HL-60/S4 (cell line): ENCODE results near the gene BBS9.
"Not testable (repeated sequence)": the region's sequence is repeated elsewhere in the genome, so short reads cannot be mapped to it uniquely, and the experiment has no call there.

Source experiments
- in situ Hi-C: fragments of 300-500 bp; cut with MboI; formaldehyde crosslinking; loops from 2 replicates; pipeline ENCODE4 v1.14.3; 2022; ENCODE audit warnings: low sequenced_read_pairs

The BBS9 gene

DNA sequence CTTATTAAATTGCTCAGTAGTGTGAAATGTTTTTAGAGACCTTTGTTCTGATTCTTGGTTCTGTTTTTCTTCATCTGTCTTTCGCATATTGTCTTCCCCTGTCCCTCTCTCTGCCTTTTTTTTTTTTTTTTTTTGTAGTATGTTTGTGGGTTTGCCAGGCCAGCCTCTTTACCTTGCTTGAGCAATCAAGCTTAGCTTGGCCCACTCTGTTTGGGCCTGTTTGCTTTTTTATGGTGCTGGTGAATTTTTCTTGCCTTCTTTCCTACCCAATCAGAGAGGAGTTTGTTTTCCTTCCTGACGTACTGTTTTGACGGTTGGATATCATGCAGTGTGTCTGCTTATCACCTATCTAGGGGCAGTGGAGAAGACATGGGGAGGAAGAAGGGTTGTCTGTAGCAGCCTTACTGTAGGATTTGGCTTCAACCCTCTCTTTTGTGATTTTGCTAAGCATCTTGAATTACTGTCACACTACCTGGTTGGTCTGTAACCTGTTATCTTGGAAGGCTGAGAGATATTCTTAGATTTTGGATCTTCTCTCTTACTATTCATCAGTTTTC, 64.0 kb downstream of the BBS9 start:
- in situ Hi-C loops, result no loop called here

DNA sequence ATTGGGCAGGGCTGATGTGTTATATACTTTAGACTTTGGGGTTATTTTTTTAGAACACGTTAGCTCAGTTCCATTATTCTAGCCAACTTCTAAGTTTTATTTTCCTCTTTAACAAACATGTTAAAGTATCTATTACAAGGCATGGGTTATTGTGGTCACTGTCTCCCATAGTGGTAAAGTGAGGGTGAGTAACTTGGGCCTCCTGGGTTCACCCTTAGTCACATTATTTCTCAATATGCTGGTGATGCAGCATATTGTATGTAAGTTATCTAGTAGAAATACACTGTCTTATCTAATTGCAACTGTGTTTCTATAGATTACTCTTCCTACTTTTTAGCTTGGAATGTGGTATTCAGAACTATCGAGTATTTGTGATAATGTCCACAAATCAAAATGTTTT, 65.9 kb downstream of the BBS9 start:
- in situ Hi-C loops, result no loop called here

DNA sequence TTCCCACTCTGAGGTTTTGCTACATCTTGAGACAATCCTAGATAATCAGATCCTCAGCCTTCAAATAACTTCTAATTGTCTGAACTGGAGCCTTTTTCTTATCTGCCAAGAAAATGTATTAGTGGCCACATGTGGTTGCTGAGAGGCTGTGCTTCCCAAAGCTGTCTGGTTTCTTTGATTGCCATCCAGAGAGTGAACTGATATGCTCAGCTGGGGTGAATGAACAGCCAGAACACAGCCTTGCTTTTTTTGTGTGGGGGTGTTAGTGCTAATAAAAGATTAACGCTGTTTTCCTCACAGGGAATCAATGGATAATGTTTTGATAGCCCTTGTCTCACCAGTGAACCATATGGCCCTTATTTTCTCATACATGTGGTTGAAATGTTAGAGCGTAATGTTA, 66.9 kb downstream of the BBS9 start:
- in situ Hi-C loops, result no loop called here

DNA sequence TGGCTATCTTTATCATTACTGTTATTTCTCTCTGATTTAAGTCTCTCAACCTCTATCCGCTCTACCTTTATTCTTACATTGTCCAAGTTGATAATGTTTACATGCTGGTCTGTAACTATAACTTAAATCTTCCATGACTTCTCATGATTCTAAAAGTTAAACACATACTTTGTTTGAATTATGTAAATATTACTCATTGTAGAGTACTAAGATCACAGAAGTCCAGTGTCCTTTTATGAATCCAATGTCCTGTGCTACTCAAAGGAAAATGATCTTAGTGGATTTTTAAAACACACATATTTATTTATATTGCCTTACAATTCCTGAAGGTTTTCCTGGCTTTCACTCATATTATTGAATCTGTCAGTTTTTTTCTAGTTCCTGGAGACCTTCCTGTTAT, 70.9 kb downstream of the BBS9 start:
- in situ Hi-C loops, result no loop called here

DNA sequence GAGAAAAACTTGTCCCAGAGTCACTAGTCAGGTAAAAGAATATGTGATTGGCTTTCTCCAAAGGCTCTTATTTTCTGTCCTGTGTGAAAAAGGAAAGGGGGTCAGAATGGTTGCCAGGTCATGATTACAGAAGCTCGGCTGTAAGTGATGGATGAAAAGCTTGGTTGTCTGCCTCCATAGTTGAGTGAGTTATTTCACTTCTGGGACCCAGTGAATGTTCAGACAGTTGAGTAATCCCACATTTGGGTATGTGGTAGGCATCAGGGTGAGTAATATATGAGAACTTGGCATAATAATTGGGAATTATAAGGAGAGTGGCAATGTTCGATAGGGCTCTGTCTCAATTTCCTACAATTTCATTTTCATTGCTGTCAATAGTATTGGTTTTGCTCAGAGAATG, 72.5 kb downstream of the BBS9 start:
- in situ Hi-C loops, result no loop called here

DNA sequence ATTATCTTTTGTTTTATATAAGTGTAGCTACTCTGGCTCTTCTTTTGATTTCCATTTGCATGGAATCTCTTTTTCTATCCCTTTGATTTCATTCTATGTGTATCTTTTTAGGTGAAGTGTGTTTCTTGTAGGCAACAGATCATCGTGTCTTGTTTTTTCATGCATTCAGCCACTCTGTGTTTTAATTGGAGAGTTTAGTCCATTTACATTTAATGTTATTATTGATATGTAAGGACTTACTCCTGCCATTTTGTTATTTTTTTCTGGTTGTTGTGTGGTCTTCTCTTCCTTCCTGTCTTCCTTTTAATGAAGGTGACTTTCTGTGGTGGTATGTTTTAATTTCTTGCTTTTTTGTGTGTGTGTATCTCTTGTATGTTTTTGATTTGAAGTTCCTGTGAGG, 81.6 kb downstream of the BBS9 start:
- in situ Hi-C loops, result no loop called here

DNA sequence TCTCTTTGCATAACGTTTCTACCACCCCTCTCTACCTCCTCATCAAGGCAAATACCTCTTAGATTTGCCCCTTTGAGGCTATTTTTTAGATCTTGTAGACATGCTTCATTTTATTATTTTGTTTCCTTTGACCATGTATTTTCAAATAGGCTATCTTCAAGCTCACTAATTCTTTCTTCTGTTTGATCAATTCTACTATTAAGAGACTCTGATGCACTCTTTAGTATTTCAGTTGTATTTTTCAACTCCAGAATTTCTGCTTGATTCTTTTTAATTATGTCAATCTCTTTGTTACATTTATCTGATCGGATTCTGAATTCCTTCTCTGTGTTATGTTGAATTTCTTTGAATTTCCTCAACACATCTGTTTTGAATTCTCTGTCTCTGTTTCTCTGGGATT, 82.8 kb downstream of the BBS9 start:
- in situ Hi-C loops, result no loop called here

DNA sequence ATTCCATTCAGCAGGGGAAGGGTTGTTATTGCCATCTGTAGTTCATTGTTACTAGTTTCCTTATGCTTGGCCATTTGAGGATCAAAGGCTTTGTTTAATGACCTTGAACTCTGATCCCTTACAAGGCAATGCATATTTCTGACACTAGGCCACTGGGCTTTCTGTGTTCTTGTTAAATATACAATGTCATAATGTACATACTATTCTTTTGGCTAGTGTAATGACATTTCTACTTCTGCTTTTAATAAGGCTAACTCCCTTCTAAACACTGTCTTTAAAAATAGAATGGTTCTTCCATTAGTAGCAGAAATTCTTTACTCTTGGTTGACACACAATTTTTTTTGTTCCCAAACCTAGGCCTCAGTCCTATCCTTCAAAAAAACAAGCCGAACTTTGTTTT, 86.6 kb downstream of the BBS9 start:
- in situ Hi-C loops, result no loop called here

DNA sequence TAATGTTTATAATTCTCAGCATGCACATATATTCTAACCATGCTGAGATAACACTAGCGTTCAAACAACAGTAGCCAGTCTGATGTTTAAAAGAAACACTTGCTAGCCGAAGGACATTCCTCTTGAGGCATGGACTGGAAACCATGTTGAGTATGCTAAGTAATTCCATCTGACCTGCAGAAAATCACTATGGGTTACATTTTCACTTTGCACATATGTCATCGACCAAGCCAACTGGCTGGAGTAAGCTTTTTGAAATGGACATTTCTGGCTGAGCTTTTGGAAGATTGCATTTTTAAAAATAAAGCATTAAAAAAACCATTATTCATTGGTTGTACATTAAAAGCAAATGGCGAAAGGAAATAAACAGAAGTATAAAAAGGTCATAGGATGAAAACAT, 88.2 kb downstream of the BBS9 start:
- in situ Hi-C loops, result no loop called here

DNA sequence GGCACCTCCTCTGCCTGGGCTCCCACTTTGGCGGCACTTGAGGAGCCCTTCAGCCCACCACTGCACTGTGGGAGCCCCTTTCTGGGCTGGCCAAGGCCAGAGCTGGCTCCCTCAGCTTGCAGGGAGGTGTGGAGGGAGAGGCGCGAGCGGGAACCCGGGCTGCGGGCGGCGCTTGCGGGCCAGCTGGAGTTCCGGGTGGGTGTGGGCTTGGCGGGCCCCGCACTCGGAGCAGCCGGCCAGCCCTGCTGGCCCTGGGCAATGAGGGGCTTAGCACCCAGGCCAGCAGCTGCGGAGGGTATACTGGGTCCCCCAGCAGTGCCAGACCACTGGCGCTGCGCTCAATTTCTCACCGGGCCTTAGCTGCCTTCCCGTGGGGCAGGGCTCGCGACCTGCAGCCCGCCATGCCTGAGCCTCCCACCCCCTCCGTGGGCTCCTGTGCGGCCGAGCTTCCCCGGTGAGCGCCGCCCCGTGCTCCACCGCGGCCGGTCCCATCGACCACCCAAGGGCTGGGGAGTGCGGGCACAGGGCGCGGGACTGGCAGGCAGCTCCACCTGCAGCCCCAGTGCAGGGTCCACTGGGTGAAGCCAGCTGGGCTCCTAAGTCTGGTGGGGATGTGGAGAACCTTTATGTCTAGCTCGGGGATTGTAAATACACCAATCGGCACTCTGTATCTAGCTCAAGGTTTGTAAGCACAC, 89.6 kb downstream of the BBS9 start:
- in situ Hi-C loops, result not testable (repeated sequence)

DNA sequence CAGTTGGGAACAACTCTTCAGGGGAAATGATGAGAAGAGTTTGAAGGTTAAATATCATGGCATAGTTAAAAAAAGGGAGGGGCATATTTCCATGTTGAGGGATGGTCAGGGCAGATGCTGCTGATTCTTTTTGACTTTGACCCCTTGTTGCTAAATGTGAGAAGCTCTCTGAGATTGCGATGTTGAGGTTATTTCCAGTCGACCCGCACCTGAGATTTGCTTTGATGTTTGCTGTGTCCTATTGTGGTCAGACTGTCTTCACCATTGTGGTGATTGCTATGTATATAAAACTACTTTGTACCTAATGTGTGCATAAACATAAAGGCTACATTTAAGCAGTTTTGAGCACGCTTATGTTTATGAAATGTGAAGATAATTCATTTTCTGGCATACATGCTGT, 90.9 kb downstream of the BBS9 start:
- in situ Hi-C loops, result no loop called here

DNA sequence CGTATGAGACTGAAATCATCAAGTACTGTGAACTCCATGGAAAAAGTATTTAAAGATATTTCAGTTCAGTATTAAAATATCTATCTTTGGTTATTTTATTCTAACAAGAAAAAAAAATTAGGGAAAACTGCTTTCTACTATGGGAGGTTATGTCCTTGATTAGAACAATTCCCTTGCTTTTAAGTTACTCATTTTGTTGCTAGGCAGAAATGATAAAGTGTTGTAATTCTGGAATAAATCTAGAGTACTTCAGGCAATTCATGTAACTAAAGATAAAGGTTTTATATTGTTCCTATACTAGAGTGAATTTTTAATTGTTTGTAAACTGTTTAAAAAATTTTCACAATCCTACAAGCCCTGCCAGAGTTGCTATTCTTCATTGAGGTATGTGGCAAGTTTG, 92.0 kb downstream of the BBS9 start:
- in situ Hi-C loops, result no loop called here

DNA sequence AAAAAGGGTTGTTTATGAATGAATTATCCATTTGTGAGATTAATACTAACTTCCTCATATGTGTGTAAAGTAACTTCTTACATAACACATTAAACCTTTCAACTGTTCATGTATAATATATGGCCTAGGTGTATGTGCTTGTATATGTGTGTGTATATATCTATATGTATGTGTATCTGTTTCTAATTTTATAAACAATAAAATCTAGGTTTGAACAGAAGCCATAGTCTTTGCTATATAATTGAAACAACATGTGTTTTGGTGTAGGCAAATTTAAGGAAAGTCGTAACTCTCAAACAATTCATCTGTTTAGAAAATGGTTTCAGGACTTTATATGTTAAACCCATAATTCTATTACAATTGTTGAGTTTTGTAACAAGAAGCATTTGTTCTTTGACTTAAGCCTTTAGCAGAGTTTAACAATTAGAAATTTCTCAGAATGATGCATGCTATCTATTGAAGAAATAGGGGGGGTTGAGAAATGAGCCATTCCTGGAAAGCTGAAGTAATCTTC, 103.3 kb downstream of the BBS9 start:
- in situ Hi-C loops, result no loop called here

DNA sequence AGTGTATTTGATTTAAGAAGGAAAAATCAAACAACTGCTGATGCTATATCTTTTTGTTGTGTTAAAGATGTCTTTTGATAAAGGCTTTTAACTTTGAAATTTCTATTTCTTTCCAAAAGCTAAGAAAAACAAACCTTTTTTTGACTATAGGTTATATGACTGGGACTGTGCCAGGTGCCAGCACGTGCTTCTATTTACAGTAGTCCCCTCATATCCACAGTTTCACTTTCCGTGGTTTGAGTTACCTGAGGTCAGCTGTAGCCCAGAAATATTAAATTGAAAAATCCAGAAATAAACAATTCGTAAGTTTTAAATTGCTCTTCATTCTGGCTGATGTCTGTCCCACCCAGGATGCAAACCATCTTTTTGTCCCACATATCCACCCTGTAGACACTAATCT, 104.3 kb downstream of the BBS9 start:
- in situ Hi-C loops, result no loop called here

DNA sequence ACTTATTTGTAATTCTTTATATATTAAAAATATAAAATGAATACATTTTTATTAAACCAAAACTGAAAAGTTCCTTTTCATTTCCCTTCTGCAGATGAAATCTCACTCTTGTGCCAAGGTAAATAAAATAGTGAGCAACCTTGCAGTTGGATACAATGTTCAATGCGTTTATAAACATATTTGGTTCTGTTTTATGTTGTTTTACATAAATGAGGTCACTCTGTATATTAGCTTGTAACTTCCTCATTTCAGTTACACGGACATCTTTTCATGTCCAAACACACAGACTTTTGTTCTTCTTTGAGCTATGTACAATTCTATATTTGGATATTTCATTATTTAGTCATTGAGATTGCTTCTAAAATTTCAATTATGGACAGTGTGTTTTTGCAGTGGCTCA, 107.7 kb downstream of the BBS9 start:
- in situ Hi-C loops, result no loop called here

DNA sequence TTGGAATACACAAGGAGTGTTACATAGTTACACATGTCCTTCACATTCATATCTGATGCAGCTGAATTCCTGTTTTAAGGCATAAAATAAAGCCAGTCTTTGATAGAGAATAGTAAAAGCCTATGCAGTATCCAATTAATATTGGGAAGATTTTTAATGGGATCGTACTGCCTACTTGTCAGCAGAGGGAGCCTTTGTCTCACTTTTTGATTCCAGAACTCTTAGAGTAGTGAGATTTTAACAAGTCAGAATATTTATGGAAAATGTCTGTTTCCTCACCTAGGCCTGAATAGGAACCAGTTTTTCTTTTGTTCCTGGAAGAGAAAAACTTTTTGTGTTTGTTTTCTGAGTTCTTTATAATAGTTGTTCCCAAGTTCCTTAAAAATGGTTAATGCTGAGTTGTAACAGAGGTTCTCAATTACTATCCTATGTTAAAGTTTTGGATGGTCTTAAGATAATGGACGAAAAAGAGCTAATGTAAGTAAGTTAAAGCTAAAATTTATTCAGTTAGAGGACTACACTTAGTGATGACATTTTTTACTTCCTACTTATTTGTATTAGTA, 114.0 kb downstream of the BBS9 start:
- in situ Hi-C loops, result no loop called here

DNA sequence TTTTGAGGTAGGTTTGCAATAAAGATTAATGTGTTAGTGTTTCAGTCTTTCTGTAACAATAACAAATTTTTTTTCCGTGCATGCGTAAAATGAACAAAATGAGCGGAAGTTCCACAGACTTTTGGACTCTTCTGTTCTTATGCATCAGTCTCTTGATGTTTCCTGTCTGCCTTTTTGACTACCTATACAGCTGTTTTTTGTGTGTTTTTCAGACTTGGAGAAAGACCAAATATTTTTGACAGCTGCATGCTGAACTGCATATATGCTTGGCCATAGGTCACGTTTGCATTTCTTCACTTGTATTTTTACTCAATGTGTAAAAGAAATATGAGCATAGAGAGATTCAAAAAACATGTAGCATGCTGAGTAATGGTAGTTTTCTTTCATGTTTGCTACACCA, 119.3 kb downstream of the BBS9 start:
- in situ Hi-C loops, result no loop called here

DNA sequence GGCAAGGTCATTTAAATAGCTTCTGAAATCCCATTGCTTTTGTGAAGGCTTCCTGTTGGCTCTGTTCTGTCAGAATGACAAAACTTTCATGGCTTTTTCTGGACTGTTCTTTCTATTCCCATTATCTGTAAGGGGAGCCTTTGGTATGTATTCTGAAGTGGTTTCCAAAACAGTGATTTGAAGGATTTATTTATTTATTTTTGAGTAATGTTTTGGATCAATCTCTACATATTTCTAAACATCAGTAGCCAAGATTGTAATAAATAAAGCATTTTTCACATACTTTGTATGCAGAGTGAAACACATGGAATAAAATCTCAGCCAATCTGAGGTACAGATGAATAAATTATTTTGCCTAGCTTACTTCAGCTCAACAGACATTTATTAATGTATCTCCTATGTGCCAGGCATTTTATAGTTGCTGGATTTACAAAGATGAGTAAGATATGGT, 121.1 kb downstream of the BBS9 start:
- in situ Hi-C loops, result no loop called here

DNA sequence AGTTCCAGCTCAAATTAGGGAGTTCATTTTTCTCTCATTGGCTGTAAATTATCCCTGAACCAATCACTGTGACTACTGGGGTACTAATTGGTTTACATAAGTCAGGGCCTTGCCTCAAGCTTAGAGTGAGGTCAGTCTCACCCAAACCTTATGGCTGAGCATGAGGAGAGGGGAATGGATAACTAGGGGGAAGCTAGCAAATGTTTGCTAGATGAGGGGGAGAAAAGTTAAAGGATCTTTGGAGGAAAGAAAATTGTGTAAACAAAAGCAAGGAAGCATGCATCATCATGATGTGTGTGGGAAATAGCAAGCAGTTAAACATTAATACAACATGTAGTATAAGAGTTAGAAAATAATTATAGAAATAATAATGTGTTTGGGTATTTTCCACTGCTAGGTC, 121.9 kb downstream of the BBS9 start:
- in situ Hi-C loops, result no loop called here

DNA sequence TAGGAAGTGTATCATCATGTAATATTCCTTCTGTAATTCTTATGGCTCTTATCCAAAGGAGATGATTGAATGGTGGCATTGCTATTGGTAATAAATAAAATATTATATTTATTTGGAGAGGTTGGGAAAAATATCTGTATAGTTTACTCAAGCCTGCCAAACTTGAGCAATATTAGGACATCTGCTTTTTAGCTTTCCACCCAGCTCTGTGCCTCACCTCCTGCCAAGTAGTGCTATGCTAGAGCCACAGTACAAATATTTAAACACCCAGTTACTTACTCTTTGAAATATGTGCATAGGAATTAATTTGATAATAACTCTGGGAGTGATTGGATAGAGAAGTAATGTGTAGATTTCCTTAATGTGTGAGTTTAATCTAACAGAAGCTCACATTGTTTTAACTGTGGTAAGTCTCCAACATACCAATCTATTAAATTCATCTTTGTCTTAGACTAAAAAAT, 129.2 kb downstream of the BBS9 start:
- in situ Hi-C loops, result no loop called here

DNA sequence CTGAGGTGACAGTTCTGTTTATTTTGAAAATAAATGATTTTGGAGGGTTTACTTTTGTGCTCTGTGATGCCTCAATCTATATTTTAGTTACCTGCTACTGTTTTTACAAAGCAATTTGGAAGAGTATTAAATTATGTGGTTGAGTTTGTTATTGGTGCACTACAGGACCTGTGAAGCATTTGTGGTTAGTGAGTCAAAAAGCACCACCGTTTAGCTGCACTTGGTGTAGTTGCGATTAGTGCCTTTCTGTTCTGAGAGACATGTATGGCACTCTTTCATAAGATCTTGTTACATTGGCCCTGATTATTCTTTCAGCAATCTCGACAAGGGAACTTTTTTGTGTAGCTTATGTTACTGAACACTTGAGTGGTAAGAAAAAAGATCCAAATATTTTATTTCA, 132.2 kb downstream of the BBS9 start:
- in situ Hi-C loops, result no loop called here

DNA sequence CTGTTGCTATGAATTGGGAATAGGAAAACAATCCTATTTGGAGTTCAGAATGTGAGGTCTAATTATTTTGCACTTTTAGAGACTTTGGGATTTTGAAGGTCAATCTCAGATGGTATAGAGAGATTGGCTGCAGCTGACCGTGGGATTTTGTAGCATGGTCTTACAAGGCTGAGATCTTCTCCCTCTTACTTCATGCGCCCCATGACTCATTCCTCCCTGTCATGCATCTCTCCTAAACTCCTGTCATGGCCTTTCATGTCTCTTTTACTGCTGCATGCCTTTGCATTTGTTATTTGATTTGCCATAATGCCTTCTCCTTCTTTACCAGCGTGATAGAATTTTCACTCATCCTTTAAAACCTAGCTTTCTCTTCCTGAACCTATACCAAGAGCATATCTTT, 133.1 kb downstream of the BBS9 start:
- in situ Hi-C loops, result no loop called here
